GM21526 (cell line): Measurements from ENCODE around the gene RHOT1.
"Not testable (repeated sequence)": the region's sequence is repeated elsewhere in the genome, so short reads cannot be mapped to it uniquely, and the experiment has no call there.

Experiments
- ATAC-seq: cut with Tn5 transposase; IDR thresholded peaks from one replicate; pipeline ENCODE4 v1.9.1; 2021; ENCODE audit warnings: moderate library complexity; ENCODE audit not compliant: unreplicated experiment, low FRiP score

RHOT1 gene

GRCh38 chr17:32215696-32216095, 73.4 kb downstream of the RHOT1 start:
- no peak for ATAC-seq

DNA sequence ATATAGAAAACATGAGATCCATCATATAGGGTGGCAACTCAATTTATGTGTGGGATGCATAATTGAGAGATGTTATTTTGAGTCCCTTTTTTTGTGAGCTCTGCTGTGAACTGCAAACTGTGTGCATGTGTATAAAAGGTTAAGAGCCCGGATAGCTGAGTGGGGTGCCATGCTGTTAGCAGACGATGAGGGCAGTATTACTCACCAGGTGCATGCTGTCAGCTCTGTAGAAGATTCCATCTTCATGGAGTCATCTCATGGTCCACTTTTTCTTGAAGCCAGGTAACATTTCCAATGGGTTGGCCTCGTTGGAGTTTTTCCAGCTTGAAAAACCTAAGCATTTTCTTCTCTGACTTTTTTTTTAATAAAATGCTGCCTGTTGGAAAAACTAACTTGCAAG, 80.3 kb downstream of the RHOT1 start:
- no peak for ATAC-seq

- ATAC-seq = no peak
These were observed 81.4 kb downstream of the RHOT1 start for GRCh38 chr17:32223703-32224102.

GRCh38 chr17:32226886-32227285, 84.6 kb downstream of the RHOT1 start:
- ATAC-seq = no peak

DNA sequence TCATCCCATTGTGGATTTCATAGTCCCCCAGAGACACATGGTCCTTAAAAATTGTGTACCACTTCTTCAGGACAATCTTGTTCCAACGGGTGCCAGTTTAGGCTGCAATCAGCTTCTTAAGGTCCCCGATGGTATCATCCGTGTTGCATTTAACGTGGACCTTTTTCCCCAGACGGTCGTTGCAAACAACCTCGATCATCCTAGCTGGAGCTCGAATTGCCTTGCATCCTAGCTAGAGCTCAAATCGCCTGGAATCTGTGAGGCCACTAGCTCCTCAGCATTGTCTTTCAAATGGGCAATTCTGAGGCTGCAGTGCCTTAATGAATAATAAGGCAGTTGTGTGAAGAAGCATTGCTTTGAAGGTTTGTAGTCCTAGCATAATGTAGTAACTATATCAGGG, 85.6 kb downstream of the RHOT1 start:
- no peak for ATAC-seq

GRCh38 chr17:32235588-32235987, 93.3 kb downstream of the RHOT1 start:
- ATAC-seq = no peak

DNA sequence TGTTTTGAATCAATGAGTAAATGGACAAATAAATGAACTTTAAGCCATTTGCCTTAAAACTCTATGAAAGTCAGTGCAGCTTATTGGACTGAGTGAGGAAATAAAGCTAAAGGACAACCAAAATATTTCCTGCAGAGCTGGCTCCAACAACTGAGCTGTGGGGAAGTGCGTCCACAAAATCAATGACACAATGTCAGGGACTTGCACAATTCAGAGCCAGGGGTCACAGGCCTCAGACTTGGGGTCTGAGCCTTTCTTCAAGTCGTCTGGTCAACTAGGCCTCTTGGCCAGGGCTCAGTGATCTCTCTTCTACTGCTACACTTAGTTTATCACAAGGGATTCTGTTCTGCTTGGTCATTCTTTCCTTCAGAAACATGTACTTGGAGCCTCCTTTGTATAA, 97.2 kb downstream of the RHOT1 start:
- no peak for ATAC-seq

DNA sequence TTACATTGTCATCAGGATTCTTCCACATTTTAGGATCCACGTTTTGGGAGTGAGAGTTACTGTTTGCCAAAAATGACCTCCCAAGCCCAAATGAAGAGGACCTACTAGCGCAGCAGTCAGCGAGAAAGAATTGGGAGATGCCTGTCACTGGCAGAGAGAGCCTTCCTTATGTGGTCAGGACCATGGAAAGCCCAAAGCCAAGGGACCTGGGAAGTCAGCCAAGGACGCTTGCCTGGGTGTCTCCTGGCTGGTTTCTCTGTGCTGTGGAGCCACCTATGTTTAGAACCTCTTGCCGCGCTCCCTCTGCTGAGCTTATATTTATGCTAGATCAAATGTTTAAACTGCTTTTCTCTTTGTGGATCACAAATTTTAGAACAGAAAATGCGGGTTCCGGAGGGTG, 98.4 kb downstream of the RHOT1 start:
- ATAC-seq = no peak

GRCh38 chr17:32241640-32242039, 99.3 kb downstream of the RHOT1 start:
- no peak for ATAC-seq

- ATAC-seq = no peak
These were observed 107.2 kb downstream of the RHOT1 start for GRCh38 chr17:32249475-32249874.

GRCh38 chr17:32253117-32253611, 110.9 kb downstream of the RHOT1 start:
- ATAC-seq = no peak

DNA sequence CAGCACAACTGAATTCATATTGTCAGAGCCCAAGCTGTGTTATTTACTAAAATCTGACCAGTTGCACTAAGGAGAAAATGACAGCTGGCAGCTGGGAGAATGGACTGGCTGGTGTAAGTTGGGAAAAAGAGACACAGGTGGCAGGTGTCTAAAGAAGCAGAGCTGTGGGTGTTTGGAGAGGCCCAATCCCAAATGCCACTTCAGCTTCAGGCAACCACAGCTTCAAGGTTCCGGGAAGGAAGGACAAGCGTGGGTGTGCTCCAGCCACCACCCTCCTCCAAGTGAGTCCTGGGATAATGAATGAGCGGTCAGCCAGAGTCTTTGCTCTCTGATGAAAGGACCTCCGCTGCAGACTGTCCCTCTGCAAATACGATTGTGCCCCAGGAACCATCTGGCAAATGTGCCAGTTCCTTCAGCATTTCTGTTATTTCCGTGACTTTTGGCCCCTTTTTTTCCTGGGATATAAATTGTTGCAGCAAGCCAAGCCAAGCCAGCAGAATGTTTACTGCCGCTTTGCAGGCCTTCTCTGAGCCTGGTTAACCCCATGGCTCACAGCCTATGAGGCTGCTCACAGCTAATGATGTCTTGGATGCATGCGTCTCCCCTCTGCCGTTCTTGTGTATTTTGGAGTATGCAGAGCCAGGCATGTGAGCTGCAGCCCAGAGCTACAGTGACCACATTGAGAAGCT, 113.9 kb downstream of the RHOT1 start:
- no peak for ATAC-seq

GRCh38 chr17:32256701-32257019, 114.4 kb downstream of the RHOT1 start:
- ATAC-seq = no peak

DNA sequence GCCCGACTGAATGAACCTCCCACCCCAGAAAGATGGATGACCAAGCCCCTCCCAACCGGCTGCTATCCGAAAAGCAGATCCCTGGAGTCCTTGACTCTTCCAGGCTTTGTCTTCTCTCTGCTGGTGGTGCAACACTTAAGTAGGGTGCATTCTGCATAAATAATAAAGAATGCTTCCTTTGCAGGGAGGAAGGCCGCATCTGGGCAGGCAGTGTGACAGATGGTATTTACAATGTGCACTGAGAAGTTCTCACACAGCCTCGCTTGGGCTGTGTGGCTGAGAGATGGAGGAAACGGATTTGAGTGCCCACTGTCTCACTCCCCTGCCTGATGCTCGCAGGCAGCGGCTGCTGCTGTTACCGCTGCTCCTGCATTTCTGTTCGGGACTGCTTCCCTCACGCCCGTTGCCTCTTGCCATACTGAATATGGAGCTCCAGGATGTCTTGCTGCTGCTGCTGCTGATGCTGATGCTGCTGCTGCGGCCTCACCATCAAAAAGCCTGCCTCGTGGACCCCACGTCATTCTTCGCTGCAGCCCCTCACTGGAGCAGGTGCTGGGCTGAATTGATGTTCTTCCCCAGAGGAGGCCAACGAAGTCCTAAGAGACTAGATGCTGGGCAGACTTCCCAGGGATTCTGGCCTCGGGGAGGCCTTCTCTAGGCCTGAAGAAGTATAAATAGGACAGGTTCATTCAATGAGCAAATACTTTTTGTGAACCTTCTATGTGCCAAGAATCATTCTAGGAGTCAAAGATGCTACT, 116.3 kb downstream of the RHOT1 start:
- no peak for ATAC-seq

GRCh38 chr17:32259586-32259985, 117.3 kb downstream of the RHOT1 start:
- no peak for ATAC-seq

GRCh38 chr17:32261417-32261736, 119.1 kb downstream of the RHOT1 start:
- ATAC-seq = no peak

DNA sequence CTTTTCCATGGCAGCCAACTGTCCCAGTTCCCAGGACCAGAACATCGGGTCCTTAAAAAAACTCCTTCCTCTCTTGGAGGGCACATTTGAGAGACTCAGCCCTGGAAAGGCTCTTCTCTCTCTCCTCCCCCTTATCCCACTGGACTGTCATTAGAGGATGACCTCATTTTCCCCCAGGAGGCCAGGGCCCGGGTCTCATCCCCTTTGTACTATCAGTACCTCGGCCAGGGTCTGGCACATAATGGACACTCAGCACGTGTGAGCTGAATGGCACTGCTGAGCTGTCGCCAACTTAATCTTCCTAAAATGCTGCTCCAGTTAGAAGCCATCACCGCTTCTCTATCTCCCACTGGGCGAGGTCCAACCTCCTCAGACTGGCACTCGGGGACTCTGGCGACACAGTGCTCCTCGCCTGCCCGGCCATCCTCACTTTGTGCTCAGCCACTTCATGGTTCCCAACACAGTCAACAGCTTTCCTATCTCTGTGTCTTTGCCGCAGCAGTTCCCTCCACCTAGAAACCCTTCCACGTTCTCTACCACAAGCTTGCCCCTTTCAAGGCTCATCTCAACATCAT, 119.7 kb downstream of the RHOT1 start:
- no peak for ATAC-seq

DNA sequence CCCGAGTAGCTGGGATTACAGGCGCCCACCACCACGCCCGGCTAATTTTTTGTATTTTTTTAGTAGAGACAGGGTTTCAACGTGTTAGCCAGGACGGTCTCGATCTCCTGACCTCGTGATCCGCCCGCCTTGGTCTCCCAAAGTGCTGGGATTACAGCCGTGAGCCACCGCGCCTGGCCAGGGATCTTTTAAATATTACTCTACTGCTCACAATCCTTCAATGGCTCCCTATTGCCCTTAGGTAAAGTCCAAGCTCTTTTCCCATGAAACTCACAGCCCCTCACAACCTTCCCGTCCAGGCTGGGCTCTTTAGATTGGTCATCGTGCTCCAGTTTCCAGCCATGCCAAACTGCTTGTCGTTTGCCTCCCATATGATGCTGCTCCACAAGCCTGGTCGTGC, 121.2 kb downstream of the RHOT1 start:
- ATAC-seq = not testable (repeated sequence)

DNA sequence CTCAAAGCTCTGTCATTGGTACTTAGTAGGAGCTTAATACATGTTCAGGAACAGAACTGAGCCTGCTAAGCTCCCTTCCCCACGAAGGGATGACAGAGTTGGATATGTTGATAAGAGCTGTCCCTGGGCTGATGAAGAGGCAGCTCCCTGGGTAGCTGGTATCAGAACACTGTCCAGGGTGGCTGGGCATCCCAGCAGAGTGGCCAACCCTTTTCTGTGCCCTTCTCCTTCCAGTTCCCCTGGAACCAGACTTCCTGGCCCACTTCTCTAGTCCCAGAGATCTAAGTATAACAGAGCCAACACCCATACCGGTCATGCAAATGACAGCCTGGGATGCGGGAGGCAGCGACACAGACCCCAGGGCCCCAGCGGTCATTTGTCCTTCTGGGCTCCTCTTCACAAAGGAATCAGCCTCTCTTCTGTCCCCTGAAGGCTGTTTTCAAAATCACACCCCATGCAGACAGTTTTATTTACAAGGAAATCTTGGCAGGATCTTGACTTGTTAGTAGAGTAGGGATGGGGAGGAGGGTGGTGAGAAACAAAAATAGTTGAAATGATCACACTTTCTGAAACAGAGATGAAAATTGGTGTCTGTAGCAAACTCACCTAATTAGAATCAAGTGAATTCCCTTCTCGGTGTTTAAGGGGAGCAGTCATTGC, 122.0 kb downstream of the RHOT1 start:
- ATAC-seq = no peak

DNA sequence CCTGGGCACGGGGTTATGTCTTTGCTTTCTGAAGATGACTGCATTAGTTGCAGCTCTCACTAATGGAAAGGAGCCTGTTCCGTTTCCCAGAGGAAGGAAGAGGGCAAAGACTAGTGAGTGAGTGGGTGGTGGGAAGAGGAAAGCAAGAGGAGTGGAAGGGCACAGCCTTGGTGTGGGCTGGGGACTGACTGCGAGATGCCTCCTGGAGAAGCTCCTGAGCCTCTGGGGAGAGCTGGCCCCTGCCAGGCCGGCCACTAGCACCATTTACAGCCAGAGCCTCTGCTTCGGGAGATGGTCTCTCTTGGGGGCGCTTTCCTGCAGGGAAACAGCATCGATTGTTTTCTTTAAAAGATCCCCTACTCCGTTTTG, 122.5 kb downstream of the RHOT1 start:
- no peak for ATAC-seq

- no peak for ATAC-seq
These were observed 123.1 kb downstream of the RHOT1 start, which contains the start of gene RHBDL3 for GRCh38 chr17:32265192-32265923. RHBDL3 (plus strand) TSS chr17:32265832; CDS start chr17:32266190, 358 bp downstream.
